GDM1 (cell line): ENCODE results near the gene CAVIN4.

Source experiments
- DNase-seq: peaks from one replicate; lab custom pipeline; 2025; lab: John Stamatoyannopoulos, UW

Gene CAVIN4

GRCh38 chr9:100577776-100578448, at the start of gene CAVIN4:
Gene CAVIN4, plus strand, starts transcription at chr9:100578079. Its CDS starts 65 bp downstream, at chr9:100578144.
- DNase-seq = no peak

- no peak for DNase-seq
These were observed 43.5 kb upstream of the CAVIN4 start for GRCh38 chr9:100534401-100534800.

GRCh38 chr9:100540327-100540726, 37.6 kb upstream of the CAVIN4 start:
- no peak for DNase-seq

GRCh38 chr9:100549048-100549447, 28.8 kb upstream of the CAVIN4 start:
- DNase-seq = no peak

- no peak for DNase-seq
These were observed 22.9 kb upstream of the CAVIN4 start for GRCh38 chr9:100554935-100555401.

- DNase-seq = no peak
These were observed 22.4 kb upstream of the CAVIN4 start for GRCh38 chr9:100555471-100555870.

- DNase-seq = no peak
These were observed 20.8 kb upstream of the CAVIN4 start for GRCh38 chr9:100557053-100557452.

- DNase-seq = no peak
These were observed 16.6 kb upstream of the CAVIN4 start for GRCh38 chr9:100561256-100561655.

- no peak for DNase-seq
These were observed 10.0 kb upstream of the CAVIN4 start for GRCh38 chr9:100567856-100568255.

- DNase-seq = no peak
These were observed 4.1 kb upstream of the CAVIN4 start for GRCh38 chr9:100573655-100574260.

GRCh38 chr9:100575006-100575405, 2.9 kb upstream of the CAVIN4 start:
- DNase-seq = no peak

- DNase-seq = no peak
These were observed 2.0 kb upstream of the CAVIN4 start for GRCh38 chr9:100575765-100576386.

- no peak for DNase-seq
These were observed 731 bp downstream of the CAVIN4 start for GRCh38 chr9:100578610-100579009.

GRCh38 chr9:100579665-100580064, 1.8 kb downstream of the CAVIN4 start:
- DNase-seq = no peak

- no peak for DNase-seq
These were observed 2.4 kb downstream of the CAVIN4 start for GRCh38 chr9:100580257-100580656.

- no peak for DNase-seq
These were observed 3.2 kb downstream of the CAVIN4 start for GRCh38 chr9:100581081-100581480.

- DNase-seq = no peak
These were observed 3.8 kb downstream of the CAVIN4 start for GRCh38 chr9:100581661-100582060.

GRCh38 chr9:100583014-100583802, 5.3 kb downstream of the CAVIN4 start:
- no peak for DNase-seq

- DNase-seq = no peak
These were observed 7.1 kb downstream of the CAVIN4 start for GRCh38 chr9:100584951-100585350.

- no peak for DNase-seq
These were observed 8.2 kb downstream of the CAVIN4 start for GRCh38 chr9:100586093-100586492.

GRCh38 chr9:100587375-100587774, 9.5 kb downstream of the CAVIN4 start:
- no peak for DNase-seq

- no peak for DNase-seq
These were observed 11.7 kb downstream of the CAVIN4 start for GRCh38 chr9:100589582-100589981.
